Peyer's patch (tissue), 4 donors: ENCODE measurements around the gene RBM17.

Source experiments
- POLR2A ChIP-seq, 2 donors: fragments of 450-650 bp; IDR thresholded peaks; one replicate each; pipeline ENCODE4 v1.5.1; 2017; ENCODE audit warnings: antibody characterized with exemption in 2 of 2, mild to moderate bottlenecking in 2 of 2, moderate library complexity in 2 of 2
- TF ChIP-seq, protein P1 (sequence below), 6 experiments: fragments of 450-650 bp in 4 of 6; fragments of 200-600 bp in 2 of 6; sonication (generic) in 1 of 6; IDR thresholded peaks; one replicate each; pipeline ENCODE4 v1.5.1; 2017 to 2019; ENCODE audit warnings: antibody characterized with exemption in 6 of 6, mild to moderate bottlenecking in 3 of 6, moderate library complexity in 1 of 6

DNA sequence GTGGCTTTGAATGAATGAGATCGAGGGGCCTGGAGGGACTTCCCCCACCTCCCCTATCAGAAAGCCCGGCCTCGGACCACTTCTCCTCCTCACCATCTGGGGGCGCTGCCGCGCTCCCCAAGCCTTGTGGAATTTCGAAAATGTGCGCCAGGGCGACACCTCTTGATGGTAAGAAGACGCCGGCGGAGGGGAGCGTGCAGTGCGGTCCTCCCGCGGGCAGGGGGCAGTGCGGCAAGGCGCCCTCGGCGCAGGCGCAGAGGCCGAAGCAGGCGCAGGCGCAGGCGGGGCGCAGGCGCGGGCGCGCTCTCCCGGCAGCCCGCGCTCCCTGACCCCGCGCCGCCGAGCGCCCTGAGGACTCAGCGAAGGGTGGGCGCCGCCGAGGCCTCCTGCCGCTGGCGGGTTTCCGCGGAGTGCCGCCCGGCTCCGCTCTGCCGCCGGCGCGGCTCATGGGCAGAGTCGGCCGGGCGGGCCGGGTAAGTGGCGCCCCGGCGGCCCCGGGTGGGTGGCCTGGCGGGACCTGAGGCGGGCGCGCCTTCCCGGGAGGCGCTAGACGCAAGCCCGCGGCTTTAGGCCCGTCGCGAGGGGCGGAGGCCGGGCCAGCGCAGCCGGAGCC lies at the start of gene RBM17:
- TF ChIP-seq, protein P1, sequence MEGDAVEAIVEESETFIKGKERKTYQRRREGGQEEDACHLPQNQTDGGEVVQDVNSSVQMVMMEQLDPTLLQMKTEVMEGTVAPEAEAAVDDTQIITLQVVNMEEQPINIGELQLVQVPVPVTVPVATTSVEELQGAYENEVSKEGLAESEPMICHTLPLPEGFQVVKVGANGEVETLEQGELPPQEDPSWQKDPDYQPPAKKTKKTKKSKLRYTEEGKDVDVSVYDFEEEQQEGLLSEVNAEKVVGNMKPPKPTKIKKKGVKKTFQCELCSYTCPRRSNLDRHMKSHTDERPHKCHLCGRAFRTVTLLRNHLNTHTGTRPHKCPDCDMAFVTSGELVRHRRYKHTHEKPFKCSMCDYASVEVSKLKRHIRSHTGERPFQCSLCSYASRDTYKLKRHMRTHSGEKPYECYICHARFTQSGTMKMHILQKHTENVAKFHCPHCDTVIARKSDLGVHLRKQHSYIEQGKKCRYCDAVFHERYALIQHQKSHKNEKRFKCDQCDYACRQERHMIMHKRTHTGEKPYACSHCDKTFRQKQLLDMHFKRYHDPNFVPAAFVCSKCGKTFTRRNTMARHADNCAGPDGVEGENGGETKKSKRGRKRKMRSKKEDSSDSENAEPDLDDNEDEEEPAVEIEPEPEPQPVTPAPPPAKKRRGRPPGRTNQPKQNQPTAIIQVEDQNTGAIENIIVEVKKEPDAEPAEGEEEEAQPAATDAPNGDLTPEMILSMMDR (IDR thresholded peaks at IDR 0.05): peak; percentile 100
- TF ChIP-seq POLR2A (IDR thresholded peaks at IDR 0.05): peak in 1 of 2 donors; percentile 80
